ENCODE results near the gene ADARB2.
A peak's percentile ranks its signal among the peaks of the same experiment; 100 is the strongest.
"Not testable (repeated sequence)": the region's sequence is repeated elsewhere in the genome, so short reads cannot be mapped to it uniquely, and the experiment has no call there.

ADARB2 gene

GRCh38 chr10:1426786-1427185 is 310.5 kb downstream of the ADARB2 start:
- DNase-seq (ENCODE audit: insufficient read length, low spot score) (no peak), FAIRE-seq (no peak)
- TF ChIP-seq POLR2A (IDR thresholded peaks at IDR 0.05; ENCODE audit: low read depth, low read length) = no peak

DNA sequence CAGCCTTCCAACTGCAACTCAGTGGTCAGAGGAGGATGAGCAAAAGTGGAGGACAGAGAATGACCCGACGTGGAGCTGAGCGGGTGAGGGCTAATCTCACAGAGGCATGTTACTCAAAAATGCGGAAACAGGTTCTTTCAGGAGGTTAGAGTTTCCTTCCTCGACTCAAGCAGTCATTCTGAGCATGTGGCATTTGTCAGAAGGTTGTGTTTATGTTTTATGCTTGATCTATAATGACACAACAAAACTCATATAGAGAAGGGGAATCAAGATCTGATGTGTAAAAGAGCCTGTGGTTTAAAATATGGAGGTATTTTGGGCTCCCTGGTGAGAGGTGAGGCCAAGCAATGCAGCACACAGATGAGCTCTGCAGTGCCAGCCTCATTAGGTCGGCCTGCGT is 311.4 kb downstream of the ADARB2 start:
- no peak for FAIRE-seq
- DNase-seq (ENCODE audit: insufficient read length, low spot score) = no peak
- TF ChIP-seq POLR2A (IDR thresholded peaks at IDR 0.05; ENCODE audit: low read depth, low read length) = no peak

DNA sequence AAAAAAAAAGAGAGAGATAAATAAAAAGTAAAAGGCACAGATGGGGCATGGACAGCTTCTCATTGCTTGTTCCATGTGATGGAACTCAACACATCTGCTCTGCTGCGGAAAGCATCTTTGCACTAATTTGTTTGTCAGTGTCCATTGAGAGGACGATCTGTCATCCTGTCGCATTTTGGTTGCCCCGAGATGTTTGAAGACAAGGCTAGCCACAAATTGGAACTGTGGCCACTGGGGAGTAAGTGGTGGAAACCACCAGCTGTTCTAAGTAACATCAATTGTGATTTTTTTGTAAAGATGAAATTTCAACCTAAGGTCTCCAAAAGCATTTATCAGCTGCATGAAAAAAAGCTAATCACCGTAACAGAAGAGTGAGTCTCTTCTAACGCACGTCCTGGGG is 312.7 kb downstream of the ADARB2 start:
- DNase-seq (ENCODE audit: insufficient read length, low spot score) (no peak), FAIRE-seq (no peak)
- TF ChIP-seq POLR2A (IDR thresholded peaks at IDR 0.05; ENCODE audit: low read depth, low read length) = no peak

- FAIRE-seq (no peak), DNase-seq (ENCODE audit: insufficient read length, low spot score) (no peak)
- TF ChIP-seq POLR2A (IDR thresholded peaks at IDR 0.05; ENCODE audit: low read depth, low read length) = no peak
These were observed 313.6 kb downstream of the ADARB2 start for GRCh38 chr10:1423676-1424253.

DNA sequence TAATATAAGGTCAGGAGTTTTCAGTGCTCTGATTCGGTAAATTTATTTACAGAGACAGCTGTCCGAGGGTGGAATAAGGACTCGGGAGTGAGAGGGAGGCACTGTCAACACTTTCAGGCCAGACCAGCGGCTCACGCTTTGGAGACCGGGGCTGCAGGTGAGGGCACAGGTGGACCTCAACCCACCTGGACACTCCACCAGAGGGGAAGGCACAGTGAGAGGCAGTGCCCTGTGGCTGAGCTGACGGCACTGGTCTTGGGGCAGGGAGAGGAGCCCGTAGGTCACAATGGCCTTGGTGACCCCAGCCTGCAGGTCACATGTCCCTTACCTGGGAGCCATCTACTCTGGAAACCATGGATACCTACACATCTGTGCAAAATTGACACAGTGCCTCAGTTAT is 315.1 kb downstream of the ADARB2 start:
- no peak for FAIRE-seq
- no peak for DNase-seq (ENCODE audit: insufficient read length, low spot score)
- TF ChIP-seq POLR2A (IDR thresholded peaks at IDR 0.05; ENCODE audit: low read depth, low read length) = no peak

- no peak for TF ChIP-seq POLR2A (IDR thresholded peaks at IDR 0.05; ENCODE audit: low read depth, low read length)
- DNase-seq (ENCODE audit: insufficient read length, low spot score) (peak; percentile 30), FAIRE-seq (no peak)
These were observed 316.5 kb downstream of the ADARB2 start for GRCh38 chr10:1420661-1421362.

GRCh38 chr10:1419796-1420610 is 317.3 kb downstream of the ADARB2 start:
- no peak for FAIRE-seq
- DNase-seq (ENCODE audit: insufficient read length, low spot score) = no peak
- TF ChIP-seq POLR2A (IDR thresholded peaks at IDR 0.05; ENCODE audit: low read depth, low read length) = no peak

DNA sequence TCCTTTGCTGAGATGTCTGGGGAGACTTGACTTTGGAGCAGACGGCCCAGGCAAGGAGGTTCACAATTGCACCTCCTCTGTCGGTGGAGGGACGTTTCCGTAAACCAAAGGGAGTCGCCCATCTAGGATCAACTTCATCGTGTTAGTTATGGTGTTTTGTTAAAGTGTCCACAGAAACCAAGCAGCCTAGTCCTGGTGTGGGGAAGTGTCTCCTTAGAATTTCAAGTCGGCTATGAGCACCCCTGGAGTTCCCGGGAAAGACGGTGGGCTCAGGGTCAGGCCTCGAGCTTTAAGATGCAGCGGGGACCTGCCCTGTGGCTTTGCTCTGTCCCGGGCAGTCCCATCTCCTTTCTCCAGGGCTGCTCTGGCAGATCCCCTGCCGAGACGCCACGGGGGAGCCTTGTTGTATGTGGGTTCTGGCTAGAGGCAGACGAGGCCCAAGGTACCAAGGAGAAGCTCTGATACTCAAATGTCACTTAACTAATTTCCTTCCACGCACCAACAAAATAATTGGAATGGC is 319.2 kb downstream of the ADARB2 start:
- FAIRE-seq = no peak
- no peak for DNase-seq (ENCODE audit: insufficient read length, low spot score)
- TF ChIP-seq POLR2A (IDR thresholded peaks at IDR 0.05; ENCODE audit: low read depth, low read length) = no peak

GRCh38 chr10:1417574-1417973 is 319.8 kb downstream of the ADARB2 start:
- FAIRE-seq (no peak), DNase-seq (ENCODE audit: insufficient read length, low spot score) (no peak)
- no peak for TF ChIP-seq POLR2A (IDR thresholded peaks at IDR 0.05; ENCODE audit: low read depth, low read length)

- TF ChIP-seq POLR2A (IDR thresholded peaks at IDR 0.05; ENCODE audit: low read depth, low read length) = no peak
- DNase-seq (ENCODE audit: insufficient read length, low spot score) (no peak), FAIRE-seq (no peak)
These were observed 320.8 kb downstream of the ADARB2 start for GRCh38 chr10:1416456-1417037.

DNA sequence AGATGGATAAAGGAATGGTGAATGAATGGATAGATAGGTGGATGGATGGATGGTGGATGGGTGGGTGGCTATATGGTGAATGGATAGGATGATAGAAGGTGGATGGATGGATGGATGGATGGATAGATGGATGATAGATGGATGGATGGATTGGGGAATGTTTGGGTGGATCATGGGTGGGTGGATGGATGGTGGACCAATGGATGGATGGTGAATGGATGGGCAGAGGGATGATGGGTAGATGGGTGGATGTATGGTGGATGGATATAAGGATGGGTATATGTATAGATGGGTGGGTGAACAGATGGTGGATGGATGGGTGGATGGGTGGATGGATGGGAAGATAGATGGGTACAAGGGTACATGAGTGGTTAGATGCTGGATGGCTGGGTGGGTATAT is 322.4 kb downstream of the ADARB2 start:
- TF ChIP-seq POLR2A (IDR thresholded peaks at IDR 0.05; ENCODE audit: low read depth, low read length) = no peak
- FAIRE-seq (no peak), DNase-seq (ENCODE audit: insufficient read length, low spot score) (no peak)

- not testable (repeated sequence) for FAIRE-seq
These were observed 323.0 kb downstream of the ADARB2 start for GRCh38 chr10:1414346-1414745.

GRCh38 chr10:1413823-1414222 is 323.5 kb downstream of the ADARB2 start:
- FAIRE-seq (no peak), DNase-seq (ENCODE audit: insufficient read length, low spot score) (no peak)
- no peak for TF ChIP-seq POLR2A (IDR thresholded peaks at IDR 0.05; ENCODE audit: low read depth, low read length)

More at GRCh38 chr10:1414346-1414745, 323.0 kb downstream of the ADARB2 start:
- DNase-seq (ENCODE audit: insufficient read length, low spot score) = not testable (repeated sequence)

GRCh38 chr10:1413256-1413655 is 324.1 kb downstream of the ADARB2 start:
- no peak for DNase-seq (ENCODE audit: insufficient read length, low spot score)
- TF ChIP-seq POLR2A (IDR thresholded peaks at IDR 0.05; ENCODE audit: low read depth, low read length) = no peak
- no peak for FAIRE-seq
